ENCODE results near the gene CDK16.
A peak's percentile ranks its signal among the peaks of the same experiment; 100 is the strongest.

CDK16 gene

DNA sequence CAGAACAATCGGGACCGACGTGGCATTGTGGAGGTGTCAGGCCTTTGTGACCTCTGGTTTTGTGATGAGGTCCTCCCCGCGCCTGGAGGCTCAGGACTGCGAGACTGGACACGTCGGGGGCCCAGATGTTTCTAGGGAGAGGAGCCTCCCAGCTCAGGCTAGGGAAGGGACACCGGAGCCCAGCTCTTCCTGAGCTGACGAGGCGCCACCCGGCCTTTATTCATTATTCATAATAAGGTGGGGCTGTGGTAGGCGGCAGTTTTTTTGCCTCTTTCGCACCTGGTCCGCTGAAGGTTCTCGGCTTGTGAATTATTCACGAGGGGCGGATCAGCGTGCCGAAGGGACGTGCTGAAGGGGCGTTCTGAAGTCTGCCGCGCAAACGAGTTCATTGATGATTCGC lies 27.1 kb upstream of the CDK16 start:
- Histone ChIP-seq H3K27ac (peak overlapping the region; percentile 73), H4K20me1 (ENCODE audit: insufficient read depth) (no peaks in the 10 kb centered on the region), H3K79me2 (ENCODE audit: insufficient read depth, low read depth) (peaks cover 32% of the 10 kb centered on the region), H2AFZ (ENCODE audit: low read depth) (peak overlapping the region; percentile 67), H3K4me1 (ENCODE audit: low read depth, poor library complexity, severe bottlenecking) (peaks cover 33% of the 10 kb centered on the region), H3K27me3 (ENCODE audit: insufficient read depth, low read depth) (no peaks in the 10 kb centered on the region), H3K4me2 (peak overlapping the region; percentile 80), H3K4me3 (IDR thresholded peaks at IDR 0.05; ENCODE audit: insufficient read depth, low read depth, low read length) (no peak overlapping the region), H3K9ac (peak overlapping the region; percentile 85), H3K36me3 (ENCODE audit: insufficient read depth) (no peaks in the 10 kb centered on the region)
- TF ChIP-seq, protein P1, sequence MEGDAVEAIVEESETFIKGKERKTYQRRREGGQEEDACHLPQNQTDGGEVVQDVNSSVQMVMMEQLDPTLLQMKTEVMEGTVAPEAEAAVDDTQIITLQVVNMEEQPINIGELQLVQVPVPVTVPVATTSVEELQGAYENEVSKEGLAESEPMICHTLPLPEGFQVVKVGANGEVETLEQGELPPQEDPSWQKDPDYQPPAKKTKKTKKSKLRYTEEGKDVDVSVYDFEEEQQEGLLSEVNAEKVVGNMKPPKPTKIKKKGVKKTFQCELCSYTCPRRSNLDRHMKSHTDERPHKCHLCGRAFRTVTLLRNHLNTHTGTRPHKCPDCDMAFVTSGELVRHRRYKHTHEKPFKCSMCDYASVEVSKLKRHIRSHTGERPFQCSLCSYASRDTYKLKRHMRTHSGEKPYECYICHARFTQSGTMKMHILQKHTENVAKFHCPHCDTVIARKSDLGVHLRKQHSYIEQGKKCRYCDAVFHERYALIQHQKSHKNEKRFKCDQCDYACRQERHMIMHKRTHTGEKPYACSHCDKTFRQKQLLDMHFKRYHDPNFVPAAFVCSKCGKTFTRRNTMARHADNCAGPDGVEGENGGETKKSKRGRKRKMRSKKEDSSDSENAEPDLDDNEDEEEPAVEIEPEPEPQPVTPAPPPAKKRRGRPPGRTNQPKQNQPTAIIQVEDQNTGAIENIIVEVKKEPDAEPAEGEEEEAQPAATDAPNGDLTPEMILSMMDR (conservative IDR thresholded peaks at IDR 0.05; ENCODE audit: low read depth, low read length), result no peak

DNA sequence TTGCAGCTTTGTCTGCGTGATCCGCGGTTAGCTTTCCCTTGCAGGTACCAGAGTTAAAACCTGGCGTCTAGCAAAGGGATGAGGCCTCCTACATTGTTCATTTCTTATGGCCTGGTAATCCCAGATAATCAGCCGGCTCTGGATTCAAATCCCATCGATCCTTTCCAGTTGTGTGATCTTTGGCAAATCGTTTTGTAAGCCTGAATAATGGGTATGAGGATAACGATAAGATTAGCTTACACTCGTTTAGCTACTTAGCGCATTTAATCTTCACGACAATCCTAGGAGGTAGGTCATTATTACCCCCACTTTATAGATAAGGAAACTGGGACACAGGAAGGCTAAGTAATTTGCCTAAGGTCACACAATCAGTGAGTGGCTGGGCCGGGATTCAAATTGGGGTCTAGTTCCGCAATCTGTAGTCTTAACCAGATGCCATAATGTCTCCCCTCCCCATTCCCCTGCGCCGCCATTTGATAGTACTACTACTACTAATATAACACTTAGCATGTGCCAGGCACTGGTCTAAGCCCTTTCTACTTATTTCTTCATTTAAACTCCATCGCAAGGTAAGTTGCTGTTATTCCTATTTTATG lies 26.6 kb upstream of the CDK16 start:
- Histone ChIP-seq H3K27ac (peak overlapping the region; percentile 73; the same call in 1 of the 2 replicates), H3K4me3 (IDR thresholded peaks at IDR 0.05; ENCODE audit: insufficient read depth, low read depth, low read length) (no peak overlapping the region), H2AFZ (ENCODE audit: low read depth) (no peak overlapping the region)

DNA sequence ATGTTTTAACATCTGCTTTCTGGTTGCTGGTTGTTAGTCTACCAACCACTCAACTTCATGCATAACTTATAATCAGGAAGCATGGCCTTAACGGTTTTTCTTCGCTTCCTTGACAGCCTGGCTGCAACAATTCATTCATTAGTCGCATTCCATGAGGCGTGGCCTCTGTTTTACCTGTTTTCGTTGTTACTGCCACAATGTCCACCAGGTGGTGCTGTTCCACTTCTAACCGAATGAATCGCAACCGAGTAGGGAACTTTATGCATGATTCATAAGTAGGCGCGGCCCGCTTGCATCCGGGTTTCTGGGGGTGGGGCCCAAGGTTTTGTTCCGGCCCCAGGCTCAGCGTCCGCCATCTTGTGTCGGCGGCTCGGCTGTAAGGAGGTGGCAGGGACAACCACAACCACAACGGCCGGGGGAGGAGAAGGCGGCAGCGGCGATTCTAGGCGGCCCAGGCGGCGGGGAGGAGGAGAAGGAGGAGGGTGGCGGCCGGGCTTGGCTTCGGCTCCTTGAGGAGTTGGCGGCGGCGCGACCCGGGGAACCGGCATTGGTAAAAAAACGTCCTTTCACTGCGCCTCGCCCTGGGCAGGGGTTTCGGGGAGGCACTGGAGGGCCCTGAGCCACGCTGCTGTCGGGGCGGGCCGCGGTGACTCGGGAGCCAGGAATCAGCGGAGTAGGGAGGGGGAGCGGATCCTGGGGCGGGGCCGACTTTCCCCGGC lies 24.8 kb upstream of the CDK16 start, which contains the start of gene UBA1:
Gene UBA1, plus strand, starts transcription at position 355 of the 719 bp plus-strand sequence. CDS start 4,974 bp downstream, outside the sequence.
- H3K4me1 ChIP-seq (ENCODE audit: low read depth, poor library complexity, severe bottlenecking), result peaks cover 43% of the 10 kb centered on the region
- H3K4me3 ChIP-seq (IDR thresholded peaks at IDR 0.05; ENCODE audit: insufficient read depth, low read depth, low read length), result no peak within 1 kb of the TSS
- H3K9ac ChIP-seq, result peak within 1 kb of the TSS; percentile 86
- no peaks in the 10 kb centered on the region for H3K36me3 ChIP-seq (ENCODE audit: insufficient read depth)
- peak within 1 kb of the TSS; percentile 22; the same call in 1 of the 2 replicates for H2AFZ ChIP-seq (ENCODE audit: low read depth)
- no peaks in the 10 kb centered on the region for H4K20me1 ChIP-seq (ENCODE audit: insufficient read depth)
- H3K27me3 ChIP-seq (ENCODE audit: insufficient read depth, low read depth), result no peaks in the 10 kb centered on the region
- H3K79me2 ChIP-seq (ENCODE audit: insufficient read depth, low read depth), result peaks cover 52% of the 10 kb centered on the region
- TF ChIP-seq, protein P1 (conservative IDR thresholded peaks at IDR 0.05; ENCODE audit: low read depth, low read length), result peak; percentile 80
- H3K4me2 ChIP-seq, result peak within 1 kb of the TSS; percentile 85
- H3K27ac ChIP-seq, result peak within 1 kb of the TSS; percentile 66

More for the DNA sequence above, 26.6 kb upstream of the CDK16 start:
- peaks cover 38% of the 10 kb centered on the region for H3K79me2 ChIP-seq (ENCODE audit: insufficient read depth, low read depth)
- no peaks in the 10 kb centered on the region for H4K20me1 ChIP-seq (ENCODE audit: insufficient read depth)
- H3K27me3 ChIP-seq (ENCODE audit: insufficient read depth, low read depth), result no peaks in the 10 kb centered on the region
- TF ChIP-seq, protein P1 (conservative IDR thresholded peaks at IDR 0.05; ENCODE audit: low read depth, low read length), result no peak
- H3K4me1 ChIP-seq (ENCODE audit: low read depth, poor library complexity, severe bottlenecking), result peaks cover 39% of the 10 kb centered on the region
- H3K4me2 ChIP-seq, result peak overlapping the region; percentile 80
- no peaks in the 10 kb centered on the region for H3K36me3 ChIP-seq (ENCODE audit: insufficient read depth)
- peak overlapping the region; percentile 85; the same call in 1 of the 2 replicates for H3K9ac ChIP-seq

DNA sequence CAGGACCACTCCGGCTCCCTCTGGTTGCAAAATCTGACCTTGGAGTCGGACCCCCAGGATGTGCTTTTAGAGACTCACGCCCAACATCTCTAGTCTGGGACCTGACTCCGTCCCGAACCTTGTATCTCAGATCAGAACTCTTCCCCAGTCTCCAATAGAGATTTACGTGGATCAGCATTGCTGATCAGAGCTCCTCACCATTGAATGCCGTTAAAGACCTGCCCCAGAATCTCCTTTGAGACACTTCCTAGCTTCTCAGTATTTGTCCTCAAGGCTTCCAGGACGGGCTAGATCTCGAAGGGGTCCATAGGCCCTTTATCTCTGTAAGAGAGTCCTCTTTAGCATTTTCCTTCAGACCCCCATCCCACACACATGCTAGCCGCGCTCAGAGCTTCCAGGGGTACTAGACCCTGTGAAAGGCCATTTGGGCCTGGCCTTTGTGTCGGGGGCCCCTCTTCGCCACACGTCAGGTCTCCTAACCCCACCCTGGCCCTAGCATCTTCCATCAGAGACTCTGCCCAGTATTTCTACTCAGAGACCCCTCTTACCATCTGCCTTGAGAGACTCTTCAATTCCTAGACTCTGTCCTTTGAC lies 24.2 kb upstream of the CDK16 start:
- H3K27ac ChIP-seq, result peak overlapping the region; percentile 66
- H4K20me1 ChIP-seq (ENCODE audit: insufficient read depth), result no peaks in the 10 kb centered on the region

More for the DNA sequence above, 24.2 kb upstream of the CDK16 start:
- Histone ChIP-seq H3K9ac (peak overlapping the region; percentile 86), H3K36me3 (ENCODE audit: insufficient read depth) (no peaks in the 10 kb centered on the region), H3K4me1 (ENCODE audit: low read depth, poor library complexity, severe bottlenecking) (peaks cover 43% of the 10 kb centered on the region), H3K27me3 (ENCODE audit: insufficient read depth, low read depth) (no peaks in the 10 kb centered on the region), H3K4me2 (peak overlapping the region; percentile 85), H3K4me3 (IDR thresholded peaks at IDR 0.05; ENCODE audit: insufficient read depth, low read depth, low read length) (no peak overlapping the region), H2AFZ (ENCODE audit: low read depth) (no peak overlapping the region), H3K79me2 (ENCODE audit: insufficient read depth, low read depth) (peaks cover 52% of the 10 kb centered on the region)
- TF ChIP-seq, protein P1 (conservative IDR thresholded peaks at IDR 0.05; ENCODE audit: low read depth, low read length), result no peak
